GM12874 (cell line): Measurements from ENCODE around the gene IQSEC2.

Experiments used
- TF ChIP-seq, protein P1 (sequence below): IDR thresholded peaks from 2 replicates; pipeline ENCODE4 v1.5.1; 2011; ENCODE audit warnings: low read depth, mild to moderate bottlenecking, control low read depth, low read length, moderate library complexity; ENCODE audit not compliant: insufficient read depth

IQSEC2 gene

DNA sequence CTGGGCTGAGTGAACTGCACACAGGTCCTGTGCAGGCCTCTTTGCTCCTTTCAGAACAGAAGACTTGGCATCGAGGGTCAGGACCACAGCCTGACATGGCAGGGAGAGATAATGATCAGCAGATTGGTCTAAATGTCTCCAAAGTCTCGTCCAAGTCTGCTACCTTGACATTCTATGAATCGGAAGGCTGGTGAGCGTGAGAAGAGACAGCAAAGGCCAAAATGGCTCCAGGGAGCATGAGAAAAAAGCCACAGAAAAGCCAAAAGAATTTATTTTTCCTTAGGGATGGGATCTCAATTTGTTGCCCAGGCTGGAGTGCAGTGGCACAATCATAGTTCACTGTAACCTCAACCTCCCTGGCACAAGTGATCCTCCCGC lies 32.3 kb upstream of the IQSEC2 start:
- TF ChIP-seq, protein P1, sequence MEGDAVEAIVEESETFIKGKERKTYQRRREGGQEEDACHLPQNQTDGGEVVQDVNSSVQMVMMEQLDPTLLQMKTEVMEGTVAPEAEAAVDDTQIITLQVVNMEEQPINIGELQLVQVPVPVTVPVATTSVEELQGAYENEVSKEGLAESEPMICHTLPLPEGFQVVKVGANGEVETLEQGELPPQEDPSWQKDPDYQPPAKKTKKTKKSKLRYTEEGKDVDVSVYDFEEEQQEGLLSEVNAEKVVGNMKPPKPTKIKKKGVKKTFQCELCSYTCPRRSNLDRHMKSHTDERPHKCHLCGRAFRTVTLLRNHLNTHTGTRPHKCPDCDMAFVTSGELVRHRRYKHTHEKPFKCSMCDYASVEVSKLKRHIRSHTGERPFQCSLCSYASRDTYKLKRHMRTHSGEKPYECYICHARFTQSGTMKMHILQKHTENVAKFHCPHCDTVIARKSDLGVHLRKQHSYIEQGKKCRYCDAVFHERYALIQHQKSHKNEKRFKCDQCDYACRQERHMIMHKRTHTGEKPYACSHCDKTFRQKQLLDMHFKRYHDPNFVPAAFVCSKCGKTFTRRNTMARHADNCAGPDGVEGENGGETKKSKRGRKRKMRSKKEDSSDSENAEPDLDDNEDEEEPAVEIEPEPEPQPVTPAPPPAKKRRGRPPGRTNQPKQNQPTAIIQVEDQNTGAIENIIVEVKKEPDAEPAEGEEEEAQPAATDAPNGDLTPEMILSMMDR = no peak

DNA sequence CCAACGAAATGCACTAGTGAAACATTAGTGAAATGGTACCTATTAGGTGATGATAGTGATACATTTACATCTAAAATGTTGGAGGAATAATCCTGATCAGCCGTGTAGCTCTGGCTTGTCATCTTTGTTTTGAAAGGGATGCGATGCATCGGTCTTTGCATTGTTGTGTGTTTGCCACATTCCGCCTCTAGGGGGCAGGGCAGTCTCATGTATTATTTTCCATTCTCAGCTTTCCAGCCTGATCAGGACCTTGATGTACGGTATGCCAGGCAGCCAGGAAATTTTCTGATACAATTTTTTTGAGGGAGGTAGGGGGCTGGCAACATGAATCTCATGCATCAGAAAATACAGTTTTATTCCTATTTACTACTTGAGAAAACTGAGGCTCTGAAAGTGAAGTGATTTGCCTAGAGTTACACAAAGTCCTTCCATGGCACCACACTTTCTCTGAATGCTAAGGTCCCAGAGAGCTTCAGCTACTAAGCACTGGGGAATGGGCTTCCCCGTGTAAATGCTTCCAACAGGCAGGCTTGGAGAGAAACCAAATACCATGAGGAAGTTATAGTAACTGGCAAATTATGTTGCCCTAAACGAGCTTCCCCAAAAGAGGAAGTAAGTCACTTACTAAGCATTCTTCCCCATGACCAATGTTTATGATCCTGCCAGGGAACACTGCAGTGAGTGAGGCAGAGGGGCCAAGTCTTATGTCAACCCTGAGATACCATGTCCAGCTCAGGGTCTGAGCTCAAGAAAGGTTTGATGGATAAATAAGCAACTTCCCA lies 31.8 kb upstream of the IQSEC2 start:
- TF ChIP-seq, protein P1 = peak; percentile 60; the same call in 1 of the 2 replicates

DNA sequence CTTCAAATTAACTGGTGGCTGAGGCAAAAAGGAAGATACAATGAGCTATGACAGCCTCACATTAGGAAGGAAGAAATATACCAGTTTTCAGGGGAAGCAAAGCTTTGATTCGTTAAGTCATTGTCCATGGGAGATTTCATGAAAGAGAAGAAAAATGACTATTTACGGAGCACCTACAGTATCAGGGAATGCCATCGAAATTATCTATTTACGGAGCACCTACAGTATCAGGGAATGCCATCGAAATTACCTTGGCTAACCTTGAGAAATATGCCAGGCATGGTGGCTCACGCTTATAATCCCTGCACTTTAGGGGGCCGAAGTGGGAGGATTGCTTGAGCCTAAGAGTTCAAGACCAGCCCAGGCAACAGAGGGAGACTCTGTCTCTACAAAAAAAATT lies 28.5 kb upstream of the IQSEC2 start:
- TF ChIP-seq, protein P1 = no peak

DNA sequence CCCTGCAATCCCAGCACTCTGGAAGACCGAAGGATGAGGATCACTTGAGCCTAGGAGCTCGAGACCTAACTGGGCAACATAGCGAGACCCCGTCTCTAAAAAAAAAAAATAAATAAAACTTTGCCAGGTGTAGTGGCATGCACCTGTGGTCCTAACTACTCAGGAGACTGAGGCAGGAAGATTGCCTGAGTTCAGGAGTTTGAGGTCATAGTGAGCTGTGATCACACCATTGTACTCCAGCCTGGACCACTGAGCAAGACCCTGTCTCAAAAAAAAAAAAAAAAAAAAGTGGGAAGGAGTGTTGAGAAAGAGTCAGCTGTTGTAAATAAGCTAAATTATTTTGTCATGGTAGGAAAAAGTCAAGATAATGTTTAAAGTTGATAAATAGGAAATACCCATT lies 27.5 kb upstream of the IQSEC2 start:
- TF ChIP-seq, protein P1 = no peak

DNA sequence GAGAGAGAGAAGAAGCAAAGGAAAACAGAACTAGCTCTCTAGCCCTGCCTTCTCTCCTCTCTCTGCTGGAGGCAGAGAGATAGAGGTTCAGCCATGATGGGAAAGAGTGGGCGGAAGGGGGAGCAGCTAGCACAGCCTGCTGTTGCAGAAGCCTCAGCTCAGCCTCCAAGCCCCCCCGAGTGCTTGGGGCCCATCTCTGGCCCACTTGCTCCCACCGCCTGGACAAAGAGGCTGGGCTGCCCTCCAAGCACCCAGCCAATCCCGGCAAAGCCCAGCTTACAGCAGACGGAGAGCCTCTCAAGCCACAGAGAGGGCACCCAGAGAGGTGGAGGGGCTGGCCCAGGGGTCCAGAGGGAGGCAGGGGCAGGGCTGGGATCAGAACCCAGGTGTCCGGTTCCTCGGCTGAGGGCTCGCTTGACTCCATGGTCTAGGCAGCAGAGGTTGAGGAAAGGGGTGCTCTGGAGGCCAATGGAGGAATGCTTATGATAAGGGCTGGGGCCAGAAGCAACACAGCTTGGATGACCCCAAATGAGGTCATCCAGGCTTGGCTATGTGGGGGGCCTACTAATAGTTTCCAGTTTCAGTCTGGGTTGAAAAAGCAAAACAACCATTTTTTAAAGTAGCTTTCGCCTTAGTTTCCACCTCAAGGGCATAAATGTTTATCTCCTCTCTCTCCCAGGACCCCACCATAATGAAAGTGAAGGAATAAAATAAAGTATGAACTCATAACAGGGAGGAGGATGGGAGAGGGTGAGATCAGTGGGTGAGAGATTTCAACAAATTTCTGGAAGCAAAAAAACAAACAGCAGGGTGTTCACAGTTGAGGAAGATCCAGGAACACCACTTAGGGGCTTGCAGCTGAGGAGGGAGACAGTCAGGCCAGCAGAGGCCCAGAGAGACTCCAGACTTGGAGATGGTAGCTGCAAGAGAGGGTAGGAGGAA lies 24.9 kb upstream of the IQSEC2 start:
- TF ChIP-seq, protein P1 = no peak

DNA sequence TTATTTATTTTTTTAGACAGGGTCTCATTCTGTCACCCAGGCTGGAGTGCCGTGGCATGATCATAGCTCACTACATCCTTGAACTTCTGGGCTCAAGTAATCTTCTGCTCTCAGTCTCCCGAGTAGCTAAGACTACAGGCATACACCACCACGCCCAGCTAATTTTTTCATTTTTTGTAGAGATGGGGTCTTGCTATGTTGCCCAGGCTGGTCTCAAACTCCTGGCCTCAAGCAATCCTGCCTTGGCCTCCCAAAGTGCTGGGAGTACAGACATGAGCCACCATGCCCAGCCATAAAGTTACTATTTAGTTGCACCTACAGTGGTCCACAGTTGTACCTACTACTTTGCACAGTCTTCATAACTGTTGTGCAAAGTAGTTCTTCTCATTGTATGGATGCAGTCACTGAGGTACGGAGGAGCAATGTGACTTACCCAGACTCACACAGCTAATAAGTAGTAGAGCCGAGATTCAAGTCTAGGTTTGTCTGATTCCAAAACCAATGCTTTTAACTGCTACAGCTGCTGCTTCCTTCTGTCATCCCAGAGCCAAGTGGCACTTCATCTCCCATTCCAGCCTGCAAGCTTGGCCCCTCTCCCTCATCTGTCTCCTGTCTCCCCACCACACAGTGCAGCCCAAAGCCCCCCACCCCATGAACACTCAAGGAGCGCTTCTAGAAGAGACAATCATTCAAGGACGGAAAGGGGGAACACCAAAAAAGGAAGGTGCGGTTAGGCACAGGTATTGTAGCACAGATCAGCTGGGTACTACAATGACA lies 24.0 kb upstream of the IQSEC2 start:
- TF ChIP-seq, protein P1 = no peak

DNA sequence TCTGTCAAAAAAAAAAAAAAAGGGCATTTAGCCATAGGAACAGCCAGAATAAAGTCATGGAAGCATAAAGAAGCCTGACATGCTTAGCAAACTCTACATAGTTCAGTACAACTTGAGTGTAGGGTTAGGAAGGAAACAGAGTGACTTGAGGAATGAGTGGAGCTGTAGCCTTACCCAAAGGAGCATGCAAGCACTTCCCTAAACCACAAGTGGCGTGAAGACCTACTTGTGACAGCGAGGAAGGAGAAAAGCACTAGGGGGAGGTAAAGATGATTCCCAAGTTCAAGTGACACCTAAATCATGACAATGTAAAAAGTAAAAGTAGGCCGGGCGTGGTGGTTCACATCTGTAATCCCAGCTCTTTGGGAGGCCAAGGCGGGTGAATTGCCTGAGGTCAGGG lies 21.8 kb upstream of the IQSEC2 start:
- TF ChIP-seq, protein P1 = no peak
